H1 (cell line): ENCODE results near the gene EVA1C. TPM values are rescaled to one million over a fixed set of nuclear protein-coding genes. Genes with fewer than 3 reads are reported as not detected.

Experiments used
- HDAC2 ChIP-seq, 2 experiments: fragments of 300-600 bp in 1 of 2; sonication (generic) in 1 of 2; IDR thresholded peaks; 2 replicates each; pipeline ENCODE4 v1.6.1; 2011 to 2012; ENCODE audit warnings: low read depth in 2 of 2, low read length in 2 of 2, mild to moderate bottlenecking in 2 of 2, moderate library complexity in 2 of 2, borderline replicate concordance in 1 of 2, inconsistent platforms in 1 of 2
- HDAC6 ChIP-seq: IDR thresholded peaks from one replicate; pipeline ENCODE4 v1.7.1; 2012; ENCODE audit warnings: low read depth, mild to moderate bottlenecking, inconsistent platforms, low read length, moderate library complexity
- SP4 ChIP-seq: IDR thresholded peaks from 2 replicates; pipeline ENCODE4 v1.6.1; 2012; ENCODE audit warnings: low read length, inconsistent platforms
- polyA plus RNA-seq, 7 experiments: library from polyadenylated mRNA; depleted of rRNA in 3 of 7; stranded (reverse) in 5 of 7; unstranded in 2 of 7; fragments of >200 nt in 5 of 7; fragments of 200-250 nt in 2 of 7; gene quantifications; 1 replicate in 5 of 7; 2 replicates in 1 of 7; 4 replicates in 1 of 7; pipeline versions ENCODE4 v1.2.1 to v1.2.3, GENCODE V29; 2011 to 2013; ENCODE audit warnings: missing spikeins in 2 of 7, mixed read lengths in 2 of 7
- total RNA-seq: library from RNA; stranded (reverse); fragmentation: NEBNext Ultra II Directional; extraction: Animal tissue kit (Norgen Biotek cat#: 25700); gene quantifications from 2 replicates; pipeline ENCODE4 v1.2.1, GENCODE V29; 2021

The EVA1C gene
- total and polyA plus RNA-seq, 2 of the 8 experiments (the other 6 are each of a cell fraction or from before 2014, with no cell fraction given): 2.6 to 3.6 TPM

- TF ChIP-seq HDAC2 (IDR thresholded peaks at IDR 0.05; ENCODE audit: borderline replicate concordance in 1 of 2, low read depth in 2 of 2, low read length in 2 of 2) (no peak), SP4 (no peak), HDAC6 (no peak)
- TF ChIP-seq, all 59 proteins: peak for 0
These were observed 142.5 kb downstream of the EVA1C start (continued) for GRCh38 chr21:32554832-32555638.
